HG03520 (cell line): ENCODE results near the gene LIN7A.
"Not testable (repeated sequence)": the region's sequence is repeated elsewhere in the genome, so short reads cannot be mapped to it uniquely, and the experiment has no call there.

Experiments used
- ATAC-seq: cut with Tn5 transposase; IDR thresholded peaks from one replicate; pipeline ENCODE4 v1.9.1; 2021; ENCODE audit warnings: mild to moderate bottlenecking, moderate library complexity; ENCODE audit not compliant: unreplicated experiment

LIN7A gene

GRCh38 chr12:80924437-80924836 lies 13.3 kb downstream of the LIN7A start:
- ATAC-seq = no peak

- ATAC-seq = no peak
These were observed 17.7 kb downstream of the LIN7A start for GRCh38 chr12:80920006-80920405.

- no peak for ATAC-seq
These were observed 20.1 kb downstream of the LIN7A start for GRCh38 chr12:80917651-80918050.

GRCh38 chr12:80912901-80913770 lies 24.6 kb downstream of the LIN7A start:
- no peak for ATAC-seq

GRCh38 chr12:80909370-80909769 lies 28.4 kb downstream of the LIN7A start:
- no peak for ATAC-seq

- no peak for ATAC-seq
These were observed 35.0 kb downstream of the LIN7A start for GRCh38 chr12:80902711-80903110.

GRCh38 chr12:80901661-80902060 lies 36.1 kb downstream of the LIN7A start:
- no peak for ATAC-seq

- no peak for ATAC-seq
These were observed 42.5 kb downstream of the LIN7A start for GRCh38 chr12:80895240-80895639.

- ATAC-seq = no peak
These were observed 43.6 kb downstream of the LIN7A start for GRCh38 chr12:80894179-80894578.

GRCh38 chr12:80892597-80893445 lies 44.9 kb downstream of the LIN7A start:
- peak; percentile 67 for ATAC-seq

- no peak for ATAC-seq
These were observed 53.1 kb downstream of the LIN7A start for GRCh38 chr12:80884651-80885050.

- no peak for ATAC-seq
These were observed 56.6 kb downstream of the LIN7A start for GRCh38 chr12:80881106-80881505.

GRCh38 chr12:80878452-80878851 lies 59.3 kb downstream of the LIN7A start:
- ATAC-seq = not testable (repeated sequence)

- no peak for ATAC-seq
These were observed 59.9 kb downstream of the LIN7A start for GRCh38 chr12:80877721-80878265.

GRCh38 chr12:80872053-80872452 lies 65.7 kb downstream of the LIN7A start:
- no peak for ATAC-seq

GRCh38 chr12:80869264-80869663 lies 68.5 kb downstream of the LIN7A start:
- ATAC-seq = no peak

GRCh38 chr12:80868576-80868975 lies 69.2 kb downstream of the LIN7A start:
- no peak for ATAC-seq

GRCh38 chr12:80867941-80868340 lies 69.8 kb downstream of the LIN7A start:
- no peak for ATAC-seq

GRCh38 chr12:80864046-80864735 lies 73.5 kb downstream of the LIN7A start:
- no peak for ATAC-seq

GRCh38 chr12:80862531-80862930 lies 75.2 kb downstream of the LIN7A start:
- ATAC-seq = no peak
